Ectodermal cell (in vitro differentiated cells): Measurements from ENCODE around the gene USP17L13.
"Not testable (repeated sequence)": the region's sequence is repeated elsewhere in the genome, so short reads cannot be mapped to it uniquely, and the experiment has no call there.

Experiments used
- H3K27ac ChIP-seq: 2 replicates; pipeline ENCODE4 v1.7.0; 2013; ENCODE audit warnings: mild to moderate bottlenecking, low read depth, low read length; ENCODE audit not compliant: insufficient read depth, poor library complexity, severe bottlenecking
- H3K27me3 ChIP-seq: 2 replicates; pipeline ENCODE4 v1.7.0; 2013; ENCODE audit warnings: mild to moderate bottlenecking, low read length; ENCODE audit not compliant: insufficient read depth, control insufficient read depth, poor library complexity, severe bottlenecking
- H3K36me3 ChIP-seq: one replicate; pipeline ENCODE4 v1.7.0; 2013; ENCODE audit warnings: low read length; ENCODE audit not compliant: control insufficient read depth, insufficient read depth
- H3K4me1 ChIP-seq: one replicate; pipeline ENCODE4 v1.7.0; 2013; ENCODE audit warnings: low read length; ENCODE audit not compliant: control insufficient read depth, insufficient read depth
- H3K4me3 ChIP-seq: 2 replicates; pipeline ENCODE4 v1.7.0; 2013; ENCODE audit warnings: low read depth, low read length, control low read depth; ENCODE audit not compliant: insufficient read depth
- H3K9me3 ChIP-seq: 2 replicates; pipeline ENCODE4 v1.7.0; 2013; ENCODE audit warnings: mild to moderate bottlenecking, low read length, moderate library complexity; ENCODE audit not compliant: control insufficient read depth
- WGBS, 2 experiments: methylation state at CpG; one replicate each; pipeline ENCODE4 v1.1.7; 2013; ENCODE audit warnings: missing lambda C conversion rate in 2 of 2; 5-methylcytosine and 5-hydroxymethylcytosine counted together

Gene USP17L13

GRCh38 chr4:9253078-9253477, 28.4 kb downstream of the USP17L13 start, which contains the start of gene USP17L19:
USP17L19 (plus strand) TSS chr4:9253378; CDS start chr4:9253378, 0 bp downstream.
- H3K27me3 ChIP-seq, H3K4me3 ChIP-seq, H3K36me3 ChIP-seq, H3K9me3 ChIP-seq, H3K4me1 ChIP-seq, H3K27ac ChIP-seq: not testable (repeated sequence)
- WGBS, 2 experiments: no CpG with 5 or more reads among the region's 13 CpGs

GRCh38 chr4:9257824-9258223, 33.1 kb downstream of the USP17L13 start, which contains the start of gene USP17L20:
USP17L20 (plus strand) TSS chr4:9258124; CDS start chr4:9258124, 0 bp downstream.
- WGBS, 2 experiments: no CpG with 5 or more reads among the region's 15 CpGs
- H3K9me3 ChIP-seq, H3K4me3 ChIP-seq, H3K4me1 ChIP-seq, H3K36me3 ChIP-seq, H3K27me3 ChIP-seq, H3K27ac ChIP-seq: not testable (repeated sequence)

- no CpG with 5 or more reads among the region's 13 CpGs for WGBS, 2 experiments
- not testable (repeated sequence) for H3K4me3 ChIP-seq, H3K9me3 ChIP-seq, H3K27me3 ChIP-seq, H3K36me3 ChIP-seq, H3K27ac ChIP-seq, H3K4me1 ChIP-seq
Observed at GRCh38 chr4:9262572-9262971, 37.9 kb downstream of the USP17L13 start, which contains the start of gene USP17L21. USP17L21 (plus strand) TSS chr4:9262872; CDS start chr4:9262872, 0 bp downstream.

- not testable (repeated sequence) for H3K36me3 ChIP-seq, H3K9me3 ChIP-seq, H3K27ac ChIP-seq, H3K4me1 ChIP-seq, H3K27me3 ChIP-seq, H3K4me3 ChIP-seq
- no CpG with 5 or more reads among the region's 15 CpGs for WGBS, 2 experiments
Observed at GRCh38 chr4:9267319-9267718, 42.6 kb downstream of the USP17L13 start, which contains the start of gene USP17L22. USP17L22 (plus strand) TSS chr4:9267619; CDS start chr4:9267619, 0 bp downstream.

GRCh38 chr4:9271719-9272118, 47.0 kb downstream of the USP17L13 start:
- H3K27me3 ChIP-seq, H3K4me3 ChIP-seq, H3K27ac ChIP-seq, H3K9me3 ChIP-seq, H3K4me1 ChIP-seq, H3K36me3 ChIP-seq: not testable (repeated sequence)
- WGBS, 2 experiments: 63 to 71% methylated on average over 5 of the region's 10 CpGs
